Testis (tissue), 3 donors: ENCODE results near the gene DLGAP4. TPM values are rescaled to one million over a fixed set of nuclear protein-coding genes. Genes with fewer than 3 reads are reported as not detected.

Source experiments
- DNase-seq: peaks from one replicate; pipeline ENCODE4 v3.0.0-alpha.2; 2019
- H3K27ac ChIP-seq, 2 donors: fragments of 200-600 bp; sonication (generic); one replicate each; pipeline ENCODE4 v1.5.1; 2019
- H3K27me3 ChIP-seq: fragments of 200-600 bp; sonication (generic); one replicate; pipeline ENCODE4 v1.5.1; 2019
- H3K36me3 ChIP-seq: fragments of 200-600 bp; sonication (generic); one replicate; pipeline ENCODE4 v1.5.1; 2017; ENCODE audit warnings: low read depth; ENCODE audit errors: missing control alignments
- H3K4me1 ChIP-seq: fragments of 200-600 bp; sonication (generic); one replicate; pipeline ENCODE4 v1.5.1; 2019
- H3K4me3 ChIP-seq, 2 donors: fragments of 200-600 bp; sonication (generic); one replicate each; pipeline ENCODE4 v1.5.1; 2017 to 2019
- H3K9me3 ChIP-seq: fragments of 200-600 bp; sonication (generic); one replicate; pipeline ENCODE4 v1.5.1; 2017
- POLR2A ChIP-seq: fragments of 450-650 bp; IDR thresholded peaks from one replicate; pipeline ENCODE4 v1.6.1; 2017; ENCODE audit warnings: antibody characterized with exemption, mild to moderate bottlenecking, moderate library complexity
- WGBS, 2 donors: methylation state at CpG; one replicate each; pipeline ENCODE4 v1.1.5; 2018; 5-methylcytosine and 5-hydroxymethylcytosine counted together
- intact Hi-C: fragments of 100-400 bp; cut with DNase I; formaldehyde crosslinking; loops from one replicate; pipeline ENCODE4 v1.15.1; 2023; ENCODE audit warnings: low total_unique reads
- polyA plus RNA-seq: library from polyadenylated mRNA; stranded (reverse); fragments of 350-450 nt; fragmentation: Illumina TruSeq; extraction: RNeasy Lipid Tissue Mini Kit (QIAGEN cat#74804); gene quantifications from one replicate; pipeline ENCODE4 v1.2.3, GENCODE V29; 2014; ENCODE audit warnings: low read depth, low replicate concordance; ENCODE audit not compliant: insufficient read depth
- total RNA-seq, 2 donors: library from RNA; depleted of rRNA; stranded (reverse); fragments of >200 nt; gene quantifications; one replicate each; pipeline ENCODE4 v1.2.3, GENCODE V29; 2016
- TF ChIP-seq, protein P1 (sequence below), 3 experiments: fragments of 450-650 bp in 2 of 3; fragments of 200-600 bp in 1 of 3; sonication (generic) in 1 of 3; IDR thresholded peaks; one replicate each; pipeline ENCODE4 v1.5.1; 2016 to 2019; ENCODE audit warnings: antibody characterized with exemption in 3 of 3, mild to moderate bottlenecking in 2 of 3, moderate library complexity in 1 of 3

The DLGAP4 gene
- total and polyA plus RNA-seq, 3 donors from 2014 or later: 69.1 to 110 (median 110) TPM

DNA sequence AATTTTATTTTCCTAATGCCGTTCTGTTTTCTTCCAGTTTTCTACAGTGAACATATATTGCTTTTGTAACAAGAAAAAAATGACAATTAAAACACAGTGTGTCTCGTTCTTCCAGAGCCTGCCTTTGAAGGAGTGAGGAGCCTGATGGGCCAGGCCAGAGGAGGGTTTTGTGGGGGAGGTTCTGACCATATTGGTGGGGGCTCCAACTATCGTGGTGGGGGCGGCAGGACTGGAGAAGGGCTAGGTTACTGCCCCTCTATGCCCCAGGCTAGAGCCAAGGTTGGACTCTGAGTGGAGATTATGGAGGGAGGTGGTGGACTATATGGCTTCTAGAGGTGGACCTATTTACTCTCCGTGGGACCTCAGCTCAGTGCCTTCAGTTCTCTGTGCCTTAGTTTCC is 24.0 kb downstream of the DLGAP4 start:
- no peak for TF ChIP-seq POLR2A
- TF ChIP-seq, protein P1, sequence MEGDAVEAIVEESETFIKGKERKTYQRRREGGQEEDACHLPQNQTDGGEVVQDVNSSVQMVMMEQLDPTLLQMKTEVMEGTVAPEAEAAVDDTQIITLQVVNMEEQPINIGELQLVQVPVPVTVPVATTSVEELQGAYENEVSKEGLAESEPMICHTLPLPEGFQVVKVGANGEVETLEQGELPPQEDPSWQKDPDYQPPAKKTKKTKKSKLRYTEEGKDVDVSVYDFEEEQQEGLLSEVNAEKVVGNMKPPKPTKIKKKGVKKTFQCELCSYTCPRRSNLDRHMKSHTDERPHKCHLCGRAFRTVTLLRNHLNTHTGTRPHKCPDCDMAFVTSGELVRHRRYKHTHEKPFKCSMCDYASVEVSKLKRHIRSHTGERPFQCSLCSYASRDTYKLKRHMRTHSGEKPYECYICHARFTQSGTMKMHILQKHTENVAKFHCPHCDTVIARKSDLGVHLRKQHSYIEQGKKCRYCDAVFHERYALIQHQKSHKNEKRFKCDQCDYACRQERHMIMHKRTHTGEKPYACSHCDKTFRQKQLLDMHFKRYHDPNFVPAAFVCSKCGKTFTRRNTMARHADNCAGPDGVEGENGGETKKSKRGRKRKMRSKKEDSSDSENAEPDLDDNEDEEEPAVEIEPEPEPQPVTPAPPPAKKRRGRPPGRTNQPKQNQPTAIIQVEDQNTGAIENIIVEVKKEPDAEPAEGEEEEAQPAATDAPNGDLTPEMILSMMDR (IDR thresholded peaks at IDR 0.05): no peak
- Histone ChIP-seq H3K4me3 (no peak overlapping the region), H3K4me1 (no peaks in the 10 kb centered on the region), H3K9me3 (no peaks in the 10 kb centered on the region), H3K27me3 (no peaks in the 10 kb centered on the region), H3K27ac (no peak overlapping the region), H3K36me3 (no peaks in the 10 kb centered on the region)
- no peak for DNase-seq
- intact Hi-C loops: no loop called here
- WGBS, 2 donors: 77 to 83% methylated on average over 5 of the region's 5 CpGs

DNA sequence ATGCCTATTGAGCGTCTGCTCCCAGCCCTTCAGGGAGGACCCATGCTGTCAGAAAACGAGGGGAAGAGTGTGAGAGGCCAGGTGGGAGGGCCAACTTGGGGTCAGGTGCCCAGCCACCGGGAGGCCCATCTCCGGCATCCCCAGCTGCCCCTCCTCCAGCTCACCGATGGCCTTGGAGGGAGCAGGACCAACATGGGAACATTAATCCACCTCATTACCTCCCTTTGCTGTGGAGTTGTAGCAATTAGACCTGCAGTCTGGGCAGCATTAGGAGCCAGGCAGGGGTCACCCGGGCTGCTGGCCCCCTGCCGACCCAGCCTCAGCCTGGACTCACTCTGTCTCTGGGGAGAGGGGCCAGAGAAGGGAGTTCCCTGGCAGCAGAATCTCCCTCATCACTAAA is 25.1 kb downstream of the DLGAP4 start:
- Histone ChIP-seq H3K27me3 (no peaks in the 10 kb centered on the region), H3K4me3 (no peak overlapping the region), H3K36me3 (no peaks in the 10 kb centered on the region), H3K4me1 (no peaks in the 10 kb centered on the region), H3K9me3 (no peaks in the 10 kb centered on the region), H3K27ac (no peak overlapping the region)
- intact Hi-C loops: no loop called here
- 14 to 24% methylated on average over 6 to 7 of the region's 7 CpGs for WGBS, 2 donors
- no peak for TF ChIP-seq POLR2A
- TF ChIP-seq, protein P1 (IDR thresholded peaks at IDR 0.05): no peak
- DNase-seq: no peak

DNA sequence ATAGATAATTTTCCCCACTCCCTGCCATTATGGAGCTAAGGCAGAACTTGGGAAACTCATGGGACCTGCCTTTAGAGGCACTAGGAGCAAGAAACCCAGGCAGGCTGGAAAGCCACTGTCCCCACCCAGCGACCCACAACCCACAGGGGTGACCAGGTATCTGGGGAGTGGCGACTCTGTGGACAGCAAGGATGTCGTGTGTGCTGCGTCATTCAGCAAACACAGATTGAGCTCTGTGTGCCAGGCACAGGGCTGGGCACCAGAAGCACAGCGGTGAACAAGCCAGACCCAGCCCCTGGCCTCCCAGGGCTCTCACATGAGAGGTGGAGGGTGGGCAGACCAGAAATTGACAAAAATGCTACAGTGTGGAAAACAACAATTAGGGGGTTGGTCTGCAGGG is 27.7 kb downstream of the DLGAP4 start:
- intact Hi-C loops: no loop called here
- Histone ChIP-seq H3K4me1 (no peaks in the 10 kb centered on the region), H3K27me3 (no peaks in the 10 kb centered on the region), H3K36me3 (no peaks in the 10 kb centered on the region), H3K4me3 (no peak overlapping the region), H3K9me3 (no peaks in the 10 kb centered on the region), H3K27ac (no peak overlapping the region)
- DNase-seq: no peak
- WGBS, 2 donors: 88 to 92% methylated on average over 5 of the region's 5 CpGs
- no peak for TF ChIP-seq POLR2A
- TF ChIP-seq, protein P1 (IDR thresholded peaks at IDR 0.05): no peak

DNA sequence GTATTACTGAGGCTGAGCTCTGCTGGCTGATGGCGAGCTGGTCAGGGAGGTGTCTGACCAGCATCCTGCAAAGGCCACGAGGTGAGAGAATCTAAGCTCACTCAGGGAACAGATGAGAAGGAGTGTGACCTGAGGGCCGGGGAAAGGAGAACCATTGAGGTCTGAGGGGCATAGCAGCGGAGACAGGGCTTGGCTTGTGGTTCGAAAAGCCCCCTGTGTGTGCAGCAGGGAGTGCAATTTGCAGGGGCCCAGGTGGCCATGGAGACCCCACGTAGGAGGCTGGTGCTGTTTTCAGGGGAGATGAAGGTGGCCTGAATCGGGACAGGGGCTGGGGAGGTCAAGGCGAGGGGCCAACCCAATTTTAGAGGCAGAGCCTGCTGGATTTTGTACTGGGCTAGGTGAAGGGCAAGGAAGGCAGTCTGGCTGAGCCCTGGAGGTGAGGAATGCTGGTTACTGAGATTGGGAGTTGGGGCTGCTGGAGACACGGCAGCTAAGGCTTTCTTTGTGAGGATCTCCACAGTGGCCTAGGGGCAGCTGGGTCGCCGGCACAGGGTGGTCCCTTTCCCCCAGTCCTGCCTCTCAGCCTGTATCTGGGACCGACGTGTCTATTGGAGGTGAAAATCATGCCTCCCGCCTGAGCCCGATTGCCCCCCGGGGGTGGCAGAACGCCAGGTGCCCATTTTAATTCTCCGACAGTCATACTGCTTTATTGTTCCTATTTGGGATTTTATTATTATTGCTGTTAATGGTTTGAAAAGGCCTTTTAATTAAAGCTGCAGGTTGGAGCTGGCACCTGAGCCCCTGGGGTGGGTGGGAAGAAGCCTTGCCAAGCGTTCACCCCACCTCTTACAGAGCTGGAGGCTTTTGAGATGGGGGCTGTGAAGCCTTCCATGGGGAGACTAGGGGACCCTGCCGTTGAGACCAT is 28.4 kb downstream of the DLGAP4 start:
- no peak for DNase-seq
- intact Hi-C loops: no loop called here
- WGBS, 2 donors: 73 to 74% methylated on average over 19 to 20 of the region's 20 CpGs
- Histone ChIP-seq H3K27me3 (no peaks in the 10 kb centered on the region), H3K27ac (no peak overlapping the region), H3K9me3 (no peaks in the 10 kb centered on the region), H3K4me1 (no peaks in the 10 kb centered on the region), H3K4me3 (no peak overlapping the region), H3K36me3 (no peaks in the 10 kb centered on the region)
- TF ChIP-seq POLR2A: no peak
- TF ChIP-seq, protein P1 (IDR thresholded peaks at IDR 0.05): no peak
